NCI-H69 (cell line): ENCODE measurements around the gene FOXO6.

Experiments
- DNase-seq: peaks from one replicate; lab custom pipeline; 2025; lab: John Stamatoyannopoulos, UW

FOXO6 gene

GRCh38 chr1:41404308-41404761 lies 43.1 kb downstream of the FOXO6 start:
- DNase-seq: peak; percentile 93

DNA sequence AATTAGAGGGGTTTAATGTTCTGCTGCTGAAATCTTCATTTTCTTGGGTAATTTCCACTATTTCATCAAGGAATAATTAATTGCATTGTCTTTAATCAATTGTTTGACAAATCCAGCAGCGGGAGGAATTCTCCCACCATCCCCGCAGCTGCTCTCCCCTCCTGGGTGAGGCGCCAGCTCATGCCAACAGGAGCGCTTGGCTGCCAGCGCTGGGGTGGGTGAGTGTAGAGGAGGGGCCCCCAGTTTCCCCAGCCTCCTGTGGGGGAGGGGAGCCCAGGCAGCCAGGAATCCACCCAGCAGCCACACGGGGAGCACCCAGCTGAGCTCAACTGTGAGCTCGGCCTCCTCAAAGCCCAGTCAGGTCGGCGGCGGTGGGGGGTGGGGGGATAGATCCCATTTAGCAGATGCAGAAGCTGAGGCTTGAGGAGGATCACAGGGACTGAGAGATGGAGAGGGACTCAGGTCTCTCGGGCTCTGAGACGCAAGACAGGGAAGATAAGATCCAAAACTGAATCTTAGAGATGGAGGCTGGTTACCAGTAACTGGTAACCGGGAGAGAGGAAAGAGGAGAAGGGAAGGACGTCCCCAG lies 46.5 kb downstream of the FOXO6 start:
- DNase-seq: no peak

GRCh38 chr1:41408691-41409090 lies 47.5 kb downstream of the FOXO6 start:
- no peak for DNase-seq

- DNase-seq: no peak
Observed at GRCh38 chr1:41409825-41410224, 48.6 kb downstream of the FOXO6 start.

GRCh38 chr1:41410462-41410861 lies 49.2 kb downstream of the FOXO6 start:
- no peak for DNase-seq

- peak; percentile 81 for DNase-seq
Observed at GRCh38 chr1:41411229-41411628, 50.0 kb downstream of the FOXO6 start.

DNA sequence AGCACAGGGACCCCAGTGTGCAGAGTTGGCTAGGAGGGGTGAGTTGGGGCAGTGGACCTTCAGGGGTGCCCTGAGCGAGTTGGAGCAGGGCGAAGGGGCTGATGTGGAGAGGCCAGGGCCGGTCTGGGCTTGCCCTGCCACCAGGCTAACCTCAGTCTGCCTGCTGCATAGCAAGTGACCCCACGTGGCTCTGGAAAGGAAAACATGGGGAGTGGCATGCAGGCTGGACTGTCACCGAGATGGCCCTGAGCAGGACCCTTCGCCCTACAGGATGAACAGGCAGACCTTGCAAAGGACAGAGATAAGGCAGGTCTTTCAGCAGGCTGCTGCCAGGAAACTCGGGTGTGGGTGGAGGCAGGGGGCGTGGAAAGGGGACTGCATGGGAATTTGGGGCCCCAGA lies 51.5 kb downstream of the FOXO6 start:
- no peak for DNase-seq

DNA sequence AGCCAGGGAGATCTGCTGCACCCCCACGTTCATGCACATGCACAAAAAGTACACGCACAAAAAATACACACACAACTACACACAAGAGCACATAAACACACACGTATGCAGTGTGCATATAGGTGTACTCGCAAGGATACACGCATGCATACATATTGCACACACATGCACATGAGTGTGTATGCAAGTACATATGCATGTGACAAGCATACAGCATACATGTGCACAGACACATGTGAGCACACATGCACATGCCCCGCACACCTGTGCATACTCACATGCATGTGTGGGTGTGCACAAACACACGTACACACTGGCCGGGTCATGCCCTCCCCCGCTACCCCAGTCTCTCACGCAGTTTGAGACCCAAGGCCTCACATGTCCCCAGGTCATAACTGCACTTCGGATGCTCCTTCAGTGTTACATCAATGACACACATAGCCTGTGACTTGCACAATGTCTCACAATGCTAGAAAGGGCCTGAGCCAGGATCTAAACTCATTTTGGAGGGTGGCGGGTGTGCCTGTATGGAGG lies 52.6 kb downstream of the FOXO6 start:
- DNase-seq: no peak

DNA sequence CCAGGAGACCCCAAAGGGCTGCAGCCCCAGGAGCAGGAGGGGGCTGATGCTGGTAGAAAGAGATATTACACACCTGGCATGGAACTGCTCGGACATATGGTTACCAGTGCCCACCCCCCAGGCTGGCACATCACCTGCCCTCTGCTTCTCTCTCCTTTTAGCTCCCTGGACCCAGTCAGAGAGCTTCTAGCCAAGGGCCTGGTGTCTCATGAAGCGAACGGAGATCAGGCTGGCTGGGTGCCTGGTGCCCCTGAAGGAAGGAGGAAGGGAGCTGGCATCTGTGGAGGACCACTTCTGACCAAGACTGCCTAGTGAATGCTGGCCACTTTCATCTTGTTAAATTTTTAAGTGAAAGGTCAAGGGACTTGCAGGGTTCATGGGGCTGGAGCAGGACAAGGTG lies 53.1 kb downstream of the FOXO6 start:
- peak; percentile 36 for DNase-seq

DNA sequence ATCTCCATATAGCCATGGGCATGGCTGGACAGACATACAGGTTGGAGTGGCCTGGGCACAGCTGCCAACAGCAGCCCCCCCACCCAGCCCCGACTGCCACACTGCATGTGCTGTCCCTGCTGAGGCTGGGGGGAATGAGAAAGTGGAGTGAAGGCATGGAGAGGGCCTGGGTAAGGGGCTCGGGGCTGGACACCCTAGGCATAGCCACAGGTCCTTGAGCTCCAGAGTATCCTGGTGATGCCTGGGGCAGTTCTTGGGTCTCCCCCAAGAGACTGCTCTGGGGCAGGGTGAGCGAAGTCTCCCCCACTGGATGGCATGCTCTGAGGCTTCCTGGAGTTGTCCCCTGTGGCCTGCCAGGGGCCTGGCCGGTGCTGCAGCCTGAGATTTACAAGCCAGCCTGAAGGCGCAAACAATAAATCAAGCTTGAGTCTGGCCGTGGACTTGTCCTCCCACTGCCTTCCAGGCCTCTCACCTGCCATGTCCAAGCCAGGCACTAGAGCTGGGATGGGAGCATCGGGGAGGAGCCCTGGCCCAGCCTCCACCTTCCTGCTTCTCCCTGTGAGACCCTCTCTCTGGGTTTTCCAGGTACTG lies 53.6 kb downstream of the FOXO6 start:
- peak; percentile 83 for DNase-seq

GRCh38 chr1:41416081-41416480 lies 54.8 kb downstream of the FOXO6 start:
- DNase-seq: peak; percentile 72

- DNase-seq: peak; percentile 82
Observed at GRCh38 chr1:41416552-41417334, 55.5 kb downstream of the FOXO6 start.

DNA sequence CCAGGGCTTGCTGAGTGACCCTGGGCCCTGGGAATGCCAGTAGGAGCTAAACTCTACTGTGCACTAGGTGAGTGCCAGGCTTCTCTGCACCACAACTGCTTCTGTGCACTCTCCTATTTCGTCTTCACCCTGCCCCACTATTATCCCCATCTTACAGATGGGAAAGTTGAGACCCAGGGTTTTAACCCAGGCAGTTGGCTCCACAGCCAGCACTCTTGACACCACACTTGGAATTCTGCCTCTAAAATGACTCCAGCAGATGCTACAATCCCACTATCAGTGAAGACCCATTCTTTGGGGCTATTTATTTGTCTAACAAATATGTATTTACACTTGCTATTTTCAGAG lies 56.1 kb downstream of the FOXO6 start:
- no peak for DNase-seq

DNA sequence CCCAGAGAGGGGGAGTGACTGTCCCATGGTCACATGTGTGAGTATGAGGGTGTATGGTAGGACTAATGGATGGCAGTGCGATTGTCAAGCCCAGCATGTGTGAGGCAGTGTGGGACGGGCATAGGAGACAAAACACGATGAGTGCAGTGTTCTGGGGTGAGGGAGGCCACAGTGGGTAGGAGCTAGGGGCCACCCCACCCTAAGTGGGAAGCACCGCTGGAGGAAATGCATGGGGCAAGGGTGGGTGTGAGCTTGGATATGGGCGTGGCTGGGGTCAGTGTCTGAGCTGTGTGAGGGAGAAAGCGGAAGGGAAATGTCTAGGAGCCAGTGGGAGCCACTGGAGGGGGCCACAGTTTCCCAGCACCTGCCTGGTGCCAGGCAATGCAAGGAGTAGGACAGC lies 56.5 kb downstream of the FOXO6 start:
- DNase-seq: no peak

DNA sequence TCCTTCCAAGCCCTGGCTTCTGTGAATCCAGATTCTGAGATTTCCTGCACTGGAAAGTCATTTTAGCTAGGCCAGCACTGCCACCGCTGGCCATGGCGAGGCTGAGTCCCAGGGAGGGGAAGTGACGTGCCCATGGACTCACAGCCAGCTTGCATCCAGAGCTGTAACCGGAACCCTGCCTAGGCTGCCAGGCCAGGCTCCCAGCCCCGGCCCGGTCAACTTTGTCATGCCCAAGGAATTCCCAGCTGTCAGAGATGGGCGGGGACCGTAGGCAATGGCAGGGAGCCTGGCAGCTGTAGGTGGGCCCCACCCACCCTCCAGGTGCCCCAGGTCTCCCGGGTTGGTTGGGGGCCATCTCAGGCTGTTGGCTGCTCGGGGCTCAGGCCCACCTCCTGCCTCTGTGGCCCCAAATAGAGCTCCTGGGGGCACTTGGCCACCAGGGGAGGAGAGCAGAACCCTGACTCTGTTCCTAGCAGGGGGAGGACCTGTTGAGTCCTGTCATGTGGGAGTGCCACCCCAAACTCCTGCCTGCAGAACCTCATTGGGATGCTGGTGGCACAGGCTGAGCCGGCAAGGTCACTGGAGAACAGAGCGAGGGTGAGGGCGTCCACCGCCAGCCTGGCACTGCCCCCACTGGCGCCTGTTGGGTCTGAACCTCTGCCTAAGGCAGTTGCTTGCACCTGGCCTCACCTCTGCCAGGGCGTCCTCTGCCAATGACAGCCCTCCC lies 57.8 kb downstream of the FOXO6 start:
- DNase-seq: peak; percentile 83

DNA sequence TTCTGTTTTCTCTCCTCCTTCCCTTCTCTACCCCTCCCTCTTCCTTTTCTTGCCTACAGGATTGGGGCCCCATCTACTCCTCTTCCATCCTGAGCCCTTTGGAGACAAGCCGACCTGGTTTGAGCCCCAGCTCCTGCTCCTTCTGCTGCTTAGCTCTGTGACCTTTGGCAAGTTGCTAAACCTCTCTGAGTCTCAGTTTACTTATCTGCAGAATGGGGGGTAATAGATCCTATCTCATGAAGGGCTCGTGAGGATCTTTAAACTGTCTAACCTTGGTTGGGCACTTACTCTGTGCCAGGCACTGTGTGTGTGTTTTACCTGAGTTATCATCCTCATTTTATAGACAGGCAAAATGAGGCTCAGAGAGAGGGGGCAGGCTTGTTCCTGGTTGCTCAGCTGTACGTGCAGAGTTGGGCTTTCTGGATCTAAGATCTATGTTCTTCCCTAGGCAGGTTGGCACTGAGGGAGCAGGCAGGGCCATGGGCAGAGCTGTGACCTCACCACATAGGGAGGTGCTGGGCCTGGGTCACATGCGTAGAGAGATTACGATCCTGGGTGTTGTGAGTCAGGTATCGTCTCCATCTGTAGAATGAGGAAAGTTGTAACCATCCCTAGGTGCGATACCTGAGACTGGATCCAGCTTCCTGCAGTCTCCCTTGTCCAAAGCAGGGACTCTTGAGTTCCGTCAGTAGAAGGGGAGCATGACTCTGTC lies 58.5 kb downstream of the FOXO6 start:
- DNase-seq: no peak

DNA sequence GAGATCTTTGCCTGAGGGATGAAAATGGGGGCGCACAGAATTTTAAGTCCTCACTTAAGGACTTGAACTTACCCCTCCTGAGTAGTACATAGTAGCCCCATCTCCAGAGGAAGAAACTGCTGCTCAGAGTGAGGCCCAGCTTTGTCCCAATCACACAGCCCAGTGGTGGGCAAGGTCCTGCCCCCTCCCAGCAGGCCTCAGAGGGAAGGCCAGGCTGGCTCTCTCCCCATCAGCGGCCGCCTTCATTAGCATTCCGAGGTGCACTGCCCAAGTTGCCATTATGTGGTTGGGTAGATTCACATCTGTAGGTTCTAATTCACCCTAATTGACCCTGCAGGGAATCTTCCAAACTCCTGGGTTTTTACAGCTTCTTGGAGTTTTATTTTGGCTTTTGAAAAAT lies 59.1 kb downstream of the FOXO6 start:
- no peak for DNase-seq

GRCh38 chr1:41420860-41421259 lies 59.6 kb downstream of the FOXO6 start:
- DNase-seq: no peak

- DNase-seq: no peak
Observed at GRCh38 chr1:41422306-41422705, 61.1 kb downstream of the FOXO6 start.

DNA sequence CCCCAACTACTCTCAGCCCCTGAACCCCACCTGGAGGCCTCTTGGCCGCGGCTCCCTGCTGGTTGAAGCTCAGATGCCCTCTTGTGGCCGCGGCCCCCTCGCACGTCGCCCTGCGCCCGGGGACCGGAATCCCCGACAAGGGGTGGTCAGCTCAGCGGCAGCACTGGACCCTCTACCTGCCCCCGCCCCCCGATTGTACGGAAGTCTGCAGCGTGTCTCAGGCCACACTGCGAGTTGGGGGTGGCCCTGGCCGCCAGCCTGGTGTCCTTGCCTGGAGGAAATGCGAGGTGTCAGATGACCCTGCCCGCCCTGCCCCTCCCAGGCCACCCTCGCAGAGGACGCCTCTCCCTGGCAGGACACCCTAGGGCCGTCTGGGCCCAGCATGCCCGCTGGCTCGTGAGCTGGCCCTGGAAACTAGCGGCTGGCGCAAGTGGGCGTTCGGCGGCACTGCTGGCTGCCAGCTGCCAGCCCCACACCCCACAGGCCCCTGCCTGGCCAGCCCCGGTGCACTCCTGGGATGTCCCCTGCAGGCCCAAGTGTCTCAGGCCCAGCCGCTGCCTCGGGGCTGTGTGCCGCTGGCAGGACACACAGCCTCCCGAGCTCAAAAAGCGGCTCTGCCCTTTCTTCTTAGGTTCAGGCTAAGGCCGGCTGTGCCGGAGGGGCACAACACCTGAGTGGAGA lies 62.4 kb downstream of the FOXO6 start:
- DNase-seq: peak; percentile 17

GRCh38 chr1:41424581-41425118 lies 63.4 kb downstream of the FOXO6 start:
- no peak for DNase-seq
